ENCODE results near the gene MT1E.
"Not testable (repeated sequence)": the region's sequence is repeated elsewhere in the genome, so short reads cannot be mapped to it uniquely, and the experiment has no call there.

Gene MT1E

DNA sequence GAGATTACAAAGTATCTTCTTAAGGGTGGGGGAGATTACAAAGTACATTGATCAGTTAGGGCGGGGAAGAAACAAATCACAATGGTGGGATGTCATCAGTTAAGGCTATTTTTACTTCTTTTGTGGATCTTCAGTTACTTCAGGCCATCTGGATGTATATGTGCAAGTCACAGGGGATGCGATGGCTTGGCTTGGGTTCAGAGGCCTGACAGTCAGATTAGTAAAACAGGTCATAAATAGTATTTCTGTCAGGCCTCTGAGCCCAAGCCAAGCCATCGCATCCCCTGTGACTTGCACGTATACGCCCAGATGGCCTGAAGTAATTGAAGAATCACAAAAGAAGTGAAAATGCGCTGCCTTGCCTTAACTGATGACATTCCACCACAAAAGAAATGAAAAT is 49.0 kb downstream of the MT1E start:
- not testable (repeated sequence) for DNase-seq

DNA sequence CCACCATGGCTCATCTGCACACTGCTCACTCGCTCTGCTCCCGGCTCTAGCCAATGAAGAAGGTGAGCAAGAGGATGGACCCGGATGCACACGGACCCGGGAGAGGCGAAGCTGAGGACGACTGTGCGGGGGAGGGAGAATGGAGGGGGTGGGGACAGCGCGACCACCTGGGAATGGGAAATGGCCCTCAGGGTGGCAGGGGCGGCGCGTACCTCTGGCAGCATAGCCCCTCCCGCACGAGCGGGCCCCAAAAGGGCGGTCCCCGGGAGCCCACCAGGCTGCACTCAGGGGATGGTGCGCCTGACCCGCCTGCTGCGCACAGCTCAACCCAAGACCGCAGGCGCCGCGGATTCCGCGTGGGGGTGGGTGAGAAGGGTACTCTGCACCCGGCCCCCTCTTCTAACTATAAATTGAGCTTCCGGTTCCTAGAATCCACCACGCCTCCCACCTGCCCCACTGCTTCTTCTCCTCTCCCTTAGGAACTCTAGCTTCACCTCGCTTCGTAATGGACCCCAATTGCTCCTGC is 50.2 kb downstream of the MT1E start:
- DNase-seq, result no peak

Data from NCI-H2081 treated with DMSO at 0.1 percent for 48 hours (cell line).